Esophagus squamous epithelium (tissue), 5 donors: ENCODE data around the gene NGB. TPM values are rescaled to one million over a fixed set of nuclear protein-coding genes. Genes with fewer than 3 reads are reported as not detected.

ENCODE experiments used
- DNase-seq: peaks from one replicate; lab custom pipeline; 2025; lab: John Stamatoyannopoulos, UW
- H3K27ac ChIP-seq, 4 donors: fragments of 200-600 bp; sonication (generic); one replicate each; pipeline ENCODE4 v1.5.1; 2016 to 2019; ENCODE audit warnings: mild to moderate bottlenecking in 1 of 4
- H3K27me3 ChIP-seq, 4 donors: fragments of 200-600 bp; sonication (generic); 1 replicate in 3 of 4; 2 replicates in 1 of 4; pipeline versions ENCODE4 v1.5.1 to v1.6.0; 2017 to 2021; ENCODE audit warnings: antibody characterized with exemption in 1 of 4
- H3K36me3 ChIP-seq, 3 donors: fragments of 200-600 bp; sonication (generic); one replicate each; pipeline ENCODE4 v1.5.1; 2016 to 2019
- H3K4me1 ChIP-seq, 3 donors: fragments of 200-600 bp; sonication (generic); one replicate each; pipeline ENCODE4 v1.5.1; 2017 to 2019
- H3K4me3 ChIP-seq, 4 donors: fragments of 200-600 bp; sonication (generic); 1 replicate in 3 of 4; 2 replicates in 1 of 4; pipeline ENCODE4 v1.5.1; 2016 to 2019; ENCODE audit warnings: mild to moderate bottlenecking in 2 of 4, moderate library complexity in 1 of 4
- H3K9me3 ChIP-seq, 3 donors: fragments of 200-600 bp; sonication (generic); one replicate each; pipeline ENCODE4 v1.5.1; 2016 to 2019
- CTCF ChIP-seq, 6 experiments: fragments of 450-650 bp in 4 of 6; fragments of 200-600 bp in 2 of 6; sonication (generic) in 2 of 6; IDR thresholded peaks; one replicate each; pipeline ENCODE4 v1.5.1; 2016 to 2019; ENCODE audit warnings: antibody characterized with exemption in 6 of 6, mild to moderate bottlenecking in 4 of 6, moderate library complexity in 4 of 6
- POLR2A ChIP-seq, 4 donors: fragments of 450-650 bp; IDR thresholded peaks; one replicate each; pipeline ENCODE4 v1.6.1; 2017; ENCODE audit warnings: antibody characterized with exemption in 4 of 4, mild to moderate bottlenecking in 4 of 4, moderate library complexity in 3 of 4
- WGBS, 2 donors: methylation state at CpG; one replicate each; pipeline ENCODE4 v1.1.5; 2018; 5-methylcytosine and 5-hydroxymethylcytosine counted together
- intact Hi-C: fragments of 100-400 bp; cut with DNase I; formaldehyde crosslinking; loops from one replicate; pipeline ENCODE4 v1.15.0; 2022
- total RNA-seq, 4 donors: library from RNA; depleted of rRNA; stranded (reverse); fragments of >200 nt; gene quantifications; one replicate each; pipeline ENCODE4 v1.1.0, GENCODE V29; 2016
- donor health status: DM: yes; HTN: yes; CAD: no.

The NGB gene
- total RNA-seq, 4 donors from 2014 or later, result not detected

- no peaks in the 10 kb centered on the region for H3K9me3 ChIP-seq
- peaks cover 0 to 12% (median 0%) of the 10 kb centered on the region in 4 donors for H3K27me3 ChIP-seq
- peaks cover 0 to 47% (median 0%) of the 10 kb centered on the region in 3 donors for H3K36me3 ChIP-seq
- no peak overlapping the region for H3K4me3 ChIP-seq
- no peak for TF ChIP-seq CTCF (IDR thresholded peaks at IDR 0.05)
- TF ChIP-seq POLR2A (IDR thresholded peaks at IDR 0.05), result no peak
- no peak overlapping the region for H3K27ac ChIP-seq
- intact Hi-C loops, result no loop called here
- no peaks in the 10 kb centered on the region for H3K4me1 ChIP-seq
- DNase-seq, result no peak
- 63 to 74% methylated on average over 10 to 11 of the region's 20 CpGs for WGBS, 2 donors
These were observed 17.4 kb downstream of the NGB start for GRCh38 chr14:77253333-77254190.

GRCh38 chr14:77251870-77252269 lies 19.1 kb downstream of the NGB start:
- peaks cover 0 to 50% (median 0%) of the 10 kb centered on the region in 3 donors for H3K36me3 ChIP-seq
- peaks cover 0 to 3% (median 0%) of the 10 kb centered on the region in 4 donors for H3K27me3 ChIP-seq
- no peaks in the 10 kb centered on the region for H3K4me1 ChIP-seq
- DNase-seq, result no peak
- H3K4me3 ChIP-seq, result no peak overlapping the region
- no peaks in the 10 kb centered on the region for H3K9me3 ChIP-seq
- no peak overlapping the region for H3K27ac ChIP-seq
- 87 to 91% methylated on average over 6 to 7 of the region's 11 CpGs for WGBS, 2 donors
- no peak for TF ChIP-seq CTCF (IDR thresholded peaks at IDR 0.05)
- intact Hi-C loops, result no loop called here

GRCh38 chr14:77250927-77251326 lies 20.1 kb downstream of the NGB start:
- 73 to 87% methylated on average over 6 of the region's 6 CpGs for whole genome bisulfite sequencing, 2 donors
- Histone ChIP-seq H3K27ac (no peak overlapping the region), H3K36me3 (peaks cover 0 to 58% (median 5%) of the 10 kb centered on the region in 3 donors), H3K4me3 (no peak overlapping the region), H3K27me3 (no peaks in the 10 kb centered on the region), H3K4me1 (no peaks in the 10 kb centered on the region), H3K9me3 (no peaks in the 10 kb centered on the region)
- TF ChIP-seq POLR2A (IDR thresholded peaks at IDR 0.05), result no peak
- no peak for TF ChIP-seq CTCF (IDR thresholded peaks at IDR 0.05)
- DNase-seq, result no peak
- intact Hi-C loops, result no loop called here

GRCh38 chr14:77249286-77249685 lies 21.7 kb downstream of the NGB start:
- WGBS, 2 donors, result 88% methylated on average over 7 of the region's 7 CpGs; no CpG with 5 or more reads in 1 of the 2 donors
- Histone ChIP-seq H3K4me3 (no peak overlapping the region), H3K9me3 (no peaks in the 10 kb centered on the region), H3K36me3 (peaks cover 0 to 58% (median 5%) of the 10 kb centered on the region in 3 donors), H3K4me1 (no peaks in the 10 kb centered on the region), H3K27ac (no peak overlapping the region), H3K27me3 (no peaks in the 10 kb centered on the region)
- intact Hi-C loops, result no loop called here
- no peak for TF ChIP-seq POLR2A (IDR thresholded peaks at IDR 0.05)
- no peak for TF ChIP-seq CTCF (IDR thresholded peaks at IDR 0.05)
- DNase-seq, result no peak

GRCh38 chr14:77248666-77249065 lies 22.3 kb downstream of the NGB start:
- intact Hi-C loops, result no loop called here
- 66 to 80% methylated on average over 7 of the region's 7 CpGs for WGBS, 2 donors
- Histone ChIP-seq H3K27me3 (no peaks in the 10 kb centered on the region), H3K27ac (no peak overlapping the region), H3K4me3 (no peak overlapping the region), H3K4me1 (no peaks in the 10 kb centered on the region), H3K36me3 (peaks cover 0 to 54% (median 5%) of the 10 kb centered on the region in 3 donors), H3K9me3 (no peaks in the 10 kb centered on the region)
- TF ChIP-seq POLR2A (IDR thresholded peaks at IDR 0.05) (no peak), CTCF (IDR thresholded peaks at IDR 0.05) (no peak)
- DNase-seq, result no peak
